Measurements from ENCODE around the gene TMEM9. TPM values are rescaled to one million over a fixed set of nuclear protein-coding genes. Genes with fewer than 3 reads are reported as not detected.

The TMEM9 gene
- total RNA-seq, 1 donor from 2014 or later, result 126 TPM

DNA sequence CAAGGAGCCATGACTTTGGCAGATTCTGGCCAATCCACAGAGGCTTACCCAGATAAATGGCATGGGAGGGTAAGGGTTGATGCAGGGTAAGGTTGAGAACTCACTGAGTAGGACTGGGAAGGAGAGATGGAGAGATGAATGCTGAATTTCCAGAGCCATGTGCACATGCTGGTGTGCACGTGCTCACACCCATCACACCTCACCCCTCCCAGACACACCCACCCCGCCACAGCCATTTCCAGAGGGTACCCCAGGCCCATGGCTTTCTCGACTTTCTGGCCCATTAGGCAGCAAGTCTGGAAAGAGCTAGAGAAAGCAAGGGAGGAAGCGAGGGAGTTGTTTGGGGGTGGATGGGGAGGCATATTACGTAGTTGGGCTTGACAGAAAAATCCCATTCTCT is 43.7 kb downstream of the TMEM9 start:
- TF ChIP-seq, protein P1, sequence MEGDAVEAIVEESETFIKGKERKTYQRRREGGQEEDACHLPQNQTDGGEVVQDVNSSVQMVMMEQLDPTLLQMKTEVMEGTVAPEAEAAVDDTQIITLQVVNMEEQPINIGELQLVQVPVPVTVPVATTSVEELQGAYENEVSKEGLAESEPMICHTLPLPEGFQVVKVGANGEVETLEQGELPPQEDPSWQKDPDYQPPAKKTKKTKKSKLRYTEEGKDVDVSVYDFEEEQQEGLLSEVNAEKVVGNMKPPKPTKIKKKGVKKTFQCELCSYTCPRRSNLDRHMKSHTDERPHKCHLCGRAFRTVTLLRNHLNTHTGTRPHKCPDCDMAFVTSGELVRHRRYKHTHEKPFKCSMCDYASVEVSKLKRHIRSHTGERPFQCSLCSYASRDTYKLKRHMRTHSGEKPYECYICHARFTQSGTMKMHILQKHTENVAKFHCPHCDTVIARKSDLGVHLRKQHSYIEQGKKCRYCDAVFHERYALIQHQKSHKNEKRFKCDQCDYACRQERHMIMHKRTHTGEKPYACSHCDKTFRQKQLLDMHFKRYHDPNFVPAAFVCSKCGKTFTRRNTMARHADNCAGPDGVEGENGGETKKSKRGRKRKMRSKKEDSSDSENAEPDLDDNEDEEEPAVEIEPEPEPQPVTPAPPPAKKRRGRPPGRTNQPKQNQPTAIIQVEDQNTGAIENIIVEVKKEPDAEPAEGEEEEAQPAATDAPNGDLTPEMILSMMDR (conservative IDR thresholded peaks at IDR 0.05; ENCODE audit: low read depth, low read length), result no peak
- H3K4me3 ChIP-seq (ENCODE audit: low read depth, low read length), result no peak overlapping the region
- DNase-seq (ENCODE audit: low read depth), result no peak

DNA sequence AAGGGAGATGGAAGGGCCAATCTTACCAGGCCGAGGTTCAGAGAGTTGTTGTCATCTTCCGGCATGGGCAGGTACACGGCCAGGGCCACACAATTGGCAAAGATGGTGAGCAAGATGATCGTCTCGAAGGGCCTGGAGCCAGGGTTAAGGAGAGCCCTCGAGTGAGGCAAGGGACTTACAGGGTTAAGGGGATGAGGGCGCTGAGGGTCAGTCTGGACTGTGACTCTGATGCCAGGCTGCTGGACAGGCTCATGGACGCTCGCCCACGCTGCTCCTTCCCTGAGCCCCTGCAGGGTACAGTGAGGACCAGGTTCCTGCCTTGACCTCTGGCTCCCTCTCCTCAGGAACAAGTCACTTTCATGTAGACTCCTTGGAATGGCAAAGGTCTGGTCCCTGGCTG is 44.1 kb downstream of the TMEM9 start:
- DNase-seq (ENCODE audit: low read depth), result no peak
- H3K4me3 ChIP-seq (ENCODE audit: low read depth, low read length), result no peak overlapping the region
- TF ChIP-seq, protein P1 (conservative IDR thresholded peaks at IDR 0.05; ENCODE audit: low read depth, low read length), result no peak

DNA sequence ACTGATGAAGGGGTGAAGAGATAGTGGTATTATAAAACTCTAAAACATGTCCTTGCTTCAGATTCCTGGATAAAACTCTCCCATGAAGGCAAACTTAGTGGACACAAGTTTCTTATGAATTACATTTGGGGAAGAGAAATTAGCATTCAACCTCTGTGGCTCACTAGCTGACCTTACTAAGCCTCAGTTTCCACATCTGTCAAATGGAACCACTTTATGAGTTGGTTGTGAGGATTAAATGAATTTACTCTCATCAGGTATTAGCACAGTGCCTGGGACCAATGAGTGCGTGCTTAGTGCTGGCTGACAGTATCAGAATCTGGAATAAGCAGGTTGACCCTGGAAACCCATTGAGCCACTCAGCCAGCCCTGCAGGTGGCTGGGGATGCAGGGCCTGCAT is 44.6 kb downstream of the TMEM9 start:
- no peak overlapping the region for H3K4me3 ChIP-seq (ENCODE audit: low read depth, low read length)
- TF ChIP-seq, protein P1 (conservative IDR thresholded peaks at IDR 0.05; ENCODE audit: low read depth, low read length), result no peak
- DNase-seq (ENCODE audit: low read depth), result no peak

DNA sequence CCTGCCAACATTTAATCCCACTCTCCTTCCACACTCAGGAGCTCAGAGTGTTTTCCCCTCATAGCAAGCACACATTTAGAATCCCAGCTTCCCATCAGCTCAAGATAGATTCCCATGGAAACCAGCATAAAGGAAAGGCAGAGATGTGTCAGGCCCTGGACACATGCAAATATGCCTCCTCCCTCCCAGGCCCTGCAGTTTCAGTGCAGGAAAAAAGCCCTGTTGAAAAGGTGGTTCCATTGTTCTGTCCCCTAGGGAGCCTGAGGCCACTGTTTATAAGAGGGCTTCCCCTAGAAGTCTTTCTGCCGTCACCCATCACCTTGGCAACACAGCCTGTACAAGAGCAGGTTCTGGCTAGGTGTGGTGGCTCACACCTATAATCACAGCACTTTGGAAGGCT is 45.7 kb downstream of the TMEM9 start:
- no peak for DNase-seq (ENCODE audit: low read depth)
- no peak overlapping the region for H3K4me3 ChIP-seq (ENCODE audit: low read depth, low read length)
- TF ChIP-seq, protein P1 (conservative IDR thresholded peaks at IDR 0.05; ENCODE audit: low read depth, low read length), result no peak

DNA sequence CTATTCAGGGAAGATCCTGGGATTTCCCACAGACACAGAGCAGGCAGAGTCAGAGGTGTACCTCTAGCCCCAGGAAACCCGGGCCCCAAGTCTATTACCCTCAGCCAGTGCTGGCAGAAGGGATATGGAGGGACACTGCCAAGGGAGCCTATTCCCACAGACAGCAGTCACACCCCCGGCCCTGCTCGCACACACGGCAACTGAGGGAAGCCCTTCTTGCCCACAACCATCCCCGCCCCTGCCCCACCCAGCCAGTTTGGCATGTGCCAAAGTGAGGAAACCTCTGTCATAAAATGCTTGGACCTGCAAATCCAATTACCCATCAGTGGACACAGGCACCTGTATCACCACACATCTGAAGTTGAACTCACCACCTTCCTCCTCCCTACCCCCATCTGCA is 48.6 kb downstream of the TMEM9 start:
- no peak for DNase-seq (ENCODE audit: low read depth)
- TF ChIP-seq, protein P1 (conservative IDR thresholded peaks at IDR 0.05; ENCODE audit: low read depth, low read length), result no peak
- H3K4me3 ChIP-seq (ENCODE audit: low read depth, low read length), result no peak overlapping the region

DNA sequence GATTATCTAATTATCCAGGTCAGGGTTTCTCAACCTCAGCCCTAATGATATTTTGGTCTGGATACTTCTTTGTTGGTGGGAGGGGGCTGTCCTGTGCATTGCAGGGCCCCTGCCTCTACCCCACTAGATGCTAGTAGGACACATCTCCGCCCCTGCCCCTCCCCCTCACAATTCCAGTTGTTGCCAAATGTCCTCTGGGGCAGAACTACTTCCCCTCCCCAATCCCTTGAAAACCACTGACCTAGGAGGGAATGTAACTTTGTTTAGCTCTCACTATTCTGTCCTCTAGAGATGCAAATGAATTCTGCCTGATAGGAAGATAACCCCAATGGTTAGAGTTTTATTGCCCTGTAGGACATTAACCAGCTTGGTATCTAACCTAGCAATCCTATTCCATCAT is 50.1 kb downstream of the TMEM9 start:
- DNase-seq (ENCODE audit: low read depth), result no peak
- no peak overlapping the region for H3K4me3 ChIP-seq (ENCODE audit: low read depth, low read length)
- TF ChIP-seq, protein P1 (conservative IDR thresholded peaks at IDR 0.05; ENCODE audit: low read depth, low read length), result no peak

DNA sequence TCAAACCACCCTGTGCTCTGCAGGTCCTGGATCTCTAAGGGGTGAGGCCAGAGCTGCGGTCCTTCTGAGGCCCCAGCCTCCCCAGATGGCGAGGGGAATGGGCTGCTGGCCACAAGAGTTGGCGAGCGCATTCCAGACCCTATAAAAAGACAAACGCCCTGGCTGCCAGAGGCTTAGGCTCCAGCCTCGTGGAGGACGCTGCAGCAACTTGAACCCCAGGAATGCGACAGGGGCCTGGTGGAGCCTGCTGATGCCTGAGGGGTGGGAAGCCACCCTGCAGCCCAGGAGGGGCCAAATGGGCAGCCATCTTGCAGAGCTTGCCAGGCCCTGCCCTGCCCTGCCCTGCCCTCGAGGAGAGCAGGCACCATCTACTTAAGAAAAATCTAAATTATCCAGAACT is 50.6 kb downstream of the TMEM9 start:
- no peak for DNase-seq (ENCODE audit: low read depth)
- TF ChIP-seq, protein P1 (conservative IDR thresholded peaks at IDR 0.05; ENCODE audit: low read depth, low read length), result no peak
- H3K4me3 ChIP-seq (ENCODE audit: low read depth, low read length), result no peak overlapping the region
